Naive thymus-derived CD8-positive, alpha-beta T cell (primary cell): Measurements from ENCODE around the gene SYT13. TPM values are rescaled to one million over a fixed set of nuclear protein-coding genes. Genes with fewer than 3 reads are reported as not detected.
A peak's percentile ranks its signal among the peaks of the same experiment; 100 is the strongest.

Experiments
- ATAC-seq, 2 donors: fragments of 150-1000 bp; cut with Tn5 transposase in 1 of 2; sonication (Bioruptor Pico), chemical (Tn5 transposase) in 1 of 2; 1 replicate in 1 of 2; 2 replicates in 1 of 2; pipeline ENCODE4 v1.10.0; 2021; ENCODE audit warnings: mild to moderate bottlenecking in 2 of 2, moderate library complexity in 2 of 2
- POLR2A ChIA-PET: fragments of 350-600 bp; sonication (Branson Sonifier 250); formaldehyde crosslinking; loops from one replicate; lab custom pipeline; 2021; ENCODE audit warnings: antibody characterized with exemption; lab: Charles Lee
- DNase-seq, 10 donors: peaks; one replicate each; pipeline versions ENCODE4 v3.0.0 to v3.0.0-alpha.2; 2020 to 2022
- H3K27ac Mint-ChIP-seq, 10 donors: one replicate each; pipeline ENCODE4 v1.8.0; 2020 to 2022; ENCODE audit warnings: mild to moderate bottlenecking in 10 of 10, mixed read lengths in 10 of 10, moderate library complexity in 4 of 10, inconsistent platforms in 1 of 10
- H3K27me3 Mint-ChIP-seq, 5 donors: one replicate each; pipeline ENCODE4 v1.8.0; 2021 to 2022; ENCODE audit warnings: mixed read lengths in 5 of 5
- H3K36me3 Mint-ChIP-seq, 3 donors: one replicate each; pipeline ENCODE4 v1.8.0; 2020 to 2022; ENCODE audit warnings: mixed read lengths in 3 of 3, mild to moderate bottlenecking in 2 of 3, inconsistent platforms in 1 of 3
- H3K4me1 Mint-ChIP-seq, 4 donors: one replicate each; pipeline ENCODE4 v1.8.0; 2021 to 2022; ENCODE audit warnings: mixed read lengths in 4 of 4
- H3K4me3 Mint-ChIP-seq, 10 donors: one replicate each; pipeline ENCODE4 v1.8.0; 2020 to 2022; ENCODE audit warnings: mild to moderate bottlenecking in 10 of 10, mixed read lengths in 10 of 10, moderate library complexity in 6 of 10, inconsistent platforms in 1 of 10
- H3K9me3 Mint-ChIP-seq, 9 donors: one replicate each; pipeline ENCODE4 v1.8.0; 2020 to 2022; ENCODE audit warnings: mixed read lengths in 9 of 9, mild to moderate bottlenecking in 3 of 9, inconsistent platforms in 1 of 9, moderate library complexity in 1 of 9
- polyA plus RNA-seq, 3 donors: library from polyadenylated mRNA; unstranded; fragments of 300-500 nt; fragmentation: Illumina TruSeq; gene quantifications; one replicate each; pipeline ENCODE4 v1.2.3, GENCODE V29; 2021
- total RNA-seq, 8 experiments: library from RNA in 2 of 8; stranded (reverse) in 2 of 8; gene quantifications; one replicate each; pipeline ENCODE4 v1.2.3 and lab custom pipeline; 2021 to 2026

SYT13 gene
- total and polyA plus RNA-seq, 5 experiments from 2014 or later, result not detected

DNA sequence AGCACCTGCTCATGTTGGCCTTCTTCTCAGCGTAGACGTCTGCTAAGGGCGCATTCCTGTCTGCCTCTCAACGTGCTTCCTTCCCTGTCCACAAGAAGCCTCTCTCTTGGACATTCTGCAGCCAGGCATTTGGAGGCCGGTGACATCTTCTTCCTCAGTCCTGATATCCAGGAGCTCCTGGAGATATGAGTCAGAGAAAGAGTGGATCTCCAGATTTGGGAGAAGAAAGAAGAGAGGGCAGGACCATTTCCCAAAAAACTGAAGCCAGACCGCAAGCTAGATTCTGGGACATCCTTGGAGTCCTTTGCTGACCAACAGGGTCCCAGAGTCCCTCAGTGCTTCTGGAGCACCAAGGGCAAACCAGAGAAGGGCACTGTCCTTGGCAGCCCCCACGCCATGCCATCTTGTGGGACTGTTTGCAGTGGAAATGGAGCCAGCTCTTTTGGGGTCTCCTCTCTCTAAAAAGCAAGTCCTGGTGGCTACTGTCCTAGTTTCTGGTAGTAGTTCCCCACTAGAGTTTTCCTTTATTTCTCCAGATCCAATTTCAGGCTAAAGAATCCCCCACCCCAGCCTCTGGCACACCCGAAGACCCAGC is 36.1 kb upstream of the SYT13 start:
- Mint-ChIP-seq H3K4me3 (no peak overlapping the region), H3K27ac (peak overlapping the region in 1 of 10 donors; percentile 16), H3K9me3 (peaks cover 0 to 6% (median 0%) of the 10 kb centered on the region in 9 donors), H3K4me1 (no peaks in the 10 kb centered on the region), H3K27me3 (peaks cover 14 to 42% (median 36%) of the 10 kb centered on the region in 5 donors), H3K36me3 (peaks cover 0 to 4% (median 0%) of the 10 kb centered on the region in 3 donors)
- POLR2A ChIA-PET, result no interaction called here
- DNase-seq, result no peak
- no peak for ATAC-seq

DNA sequence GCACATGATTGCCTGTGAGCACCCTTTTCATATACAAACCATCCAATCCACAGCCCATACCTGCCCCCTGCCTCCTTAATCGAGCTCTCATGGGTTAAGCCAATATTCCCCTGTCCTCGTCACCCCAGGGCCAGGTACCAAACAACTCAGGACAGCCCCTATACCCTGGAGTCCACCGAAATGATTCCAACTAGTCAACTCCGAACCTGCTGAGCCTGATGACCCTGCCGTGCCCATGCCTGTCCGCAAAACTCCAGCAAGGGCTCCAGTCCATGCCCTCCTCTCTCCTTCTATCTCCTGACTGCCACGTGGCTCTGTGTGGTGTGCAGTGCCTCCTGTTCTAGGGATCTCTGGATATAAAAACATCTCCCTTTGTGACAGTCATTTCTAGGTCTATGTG is 35.5 kb upstream of the SYT13 start:
- peaks cover 0 to 1% (median 0%) of the 10 kb centered on the region in 9 donors for H3K9me3 Mint-ChIP-seq
- peaks cover 14 to 46% (median 32%) of the 10 kb centered on the region in 5 donors for H3K27me3 Mint-ChIP-seq
- H3K36me3 Mint-ChIP-seq, result peaks cover 0 to 1% (median 0%) of the 10 kb centered on the region in 3 donors
- H3K4me1 Mint-ChIP-seq, result no peaks in the 10 kb centered on the region
- ATAC-seq (no peak), DNase-seq (no peak)
- POLR2A ChIA-PET, result no interaction called here
- no peak overlapping the region for H3K4me3 Mint-ChIP-seq
- H3K27ac Mint-ChIP-seq, result peak overlapping the region in 1 of 10 donors; percentile 16

DNA sequence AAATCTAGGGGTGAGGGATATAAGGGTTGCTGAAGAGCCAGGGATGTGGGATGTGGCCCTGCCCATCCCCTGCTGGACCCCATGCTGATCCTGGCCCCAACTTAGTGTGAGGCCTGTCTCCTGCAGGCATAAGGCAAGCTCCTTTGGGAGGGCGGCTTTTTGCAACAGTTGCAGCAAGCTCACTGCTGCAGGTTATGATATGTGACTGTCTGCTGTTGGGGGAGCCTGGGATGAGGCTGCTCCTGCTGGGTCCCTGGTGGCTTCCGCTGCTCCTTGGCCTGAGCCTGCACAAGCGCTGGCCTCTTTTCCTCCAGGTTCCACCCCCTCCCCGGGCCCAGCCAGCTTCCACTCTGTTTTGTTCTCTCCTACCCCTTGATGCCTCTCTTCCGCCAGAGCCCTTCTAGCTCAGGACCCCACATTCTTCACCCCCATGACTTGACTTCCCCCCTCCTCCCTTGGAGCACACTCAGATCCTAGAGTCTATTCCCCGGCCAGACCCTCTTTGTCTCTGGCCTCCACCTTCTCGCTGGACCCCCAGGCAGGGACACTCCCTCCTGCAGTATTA is 35.0 kb upstream of the SYT13 start:
- Mint-ChIP-seq H3K9me3 (no peaks in the 10 kb centered on the region), H3K4me1 (no peaks in the 10 kb centered on the region), H3K27me3 (peaks cover 17 to 49% (median 33%) of the 10 kb centered on the region in 5 donors), H3K4me3 (no peak overlapping the region), H3K36me3 (no peaks in the 10 kb centered on the region), H3K27ac (no peak overlapping the region)
- POLR2A ChIA-PET, result no interaction called here
- ATAC-seq, result no peak
- DNase-seq, result no peak

DNA sequence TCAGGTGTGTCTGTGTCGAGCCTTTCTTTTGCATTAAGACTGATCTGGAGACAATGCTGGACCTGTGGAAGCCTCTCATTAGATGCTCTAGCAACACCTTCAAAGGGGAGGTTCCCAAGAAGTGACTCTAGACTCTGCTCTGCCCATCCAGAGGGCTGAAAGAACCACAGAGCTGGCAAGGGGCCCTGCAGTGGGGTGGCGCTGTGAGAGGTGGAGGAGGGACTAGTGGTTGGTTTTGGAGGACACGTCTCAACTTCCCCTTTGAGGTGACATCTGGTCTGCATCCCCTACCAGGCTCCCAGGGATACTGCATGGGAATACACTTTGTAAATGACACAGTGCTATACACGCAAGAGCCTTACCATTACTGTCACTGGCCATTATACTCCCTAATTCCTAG is 34.2 kb upstream of the SYT13 start:
- DNase-seq (no peak), ATAC-seq (no peak)
- Mint-ChIP-seq H3K4me3 (no peak overlapping the region), H3K27me3 (peaks cover 17 to 49% (median 33%) of the 10 kb centered on the region in 5 donors), H3K36me3 (no peaks in the 10 kb centered on the region), H3K9me3 (no peaks in the 10 kb centered on the region), H3K27ac (no peak overlapping the region), H3K4me1 (no peaks in the 10 kb centered on the region)
- POLR2A ChIA-PET, result no interaction called here

DNA sequence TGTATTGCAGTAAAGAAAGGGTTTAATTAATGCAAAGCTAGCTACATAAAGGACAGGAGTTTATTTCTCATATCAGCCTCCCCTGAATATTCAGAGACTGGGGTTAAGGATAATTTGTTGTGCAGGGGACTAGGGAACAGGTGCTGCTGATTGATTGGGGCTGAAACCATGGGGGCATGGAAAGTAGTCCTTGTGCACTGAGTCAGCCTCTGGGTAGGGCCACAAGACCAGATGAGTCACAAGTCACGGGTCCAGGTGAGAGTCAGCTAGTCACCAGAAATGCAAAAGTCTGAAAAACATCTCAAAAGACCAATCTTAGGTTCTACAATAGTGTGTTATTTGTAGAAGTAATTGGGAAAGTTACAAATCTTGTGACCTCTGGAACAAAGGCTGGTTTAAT is 32.9 kb upstream of the SYT13 start:
- no peaks in the 10 kb centered on the region for H3K9me3 Mint-ChIP-seq
- no peak overlapping the region for H3K4me3 Mint-ChIP-seq
- no peaks in the 10 kb centered on the region for H3K4me1 Mint-ChIP-seq
- H3K27ac Mint-ChIP-seq, result no peak overlapping the region
- POLR2A ChIA-PET, result no interaction called here
- peaks cover 15 to 52% (median 39%) of the 10 kb centered on the region in 5 donors for H3K27me3 Mint-ChIP-seq
- ATAC-seq, result no peak
- no peaks in the 10 kb centered on the region for H3K36me3 Mint-ChIP-seq
- DNase-seq, result no peak

DNA sequence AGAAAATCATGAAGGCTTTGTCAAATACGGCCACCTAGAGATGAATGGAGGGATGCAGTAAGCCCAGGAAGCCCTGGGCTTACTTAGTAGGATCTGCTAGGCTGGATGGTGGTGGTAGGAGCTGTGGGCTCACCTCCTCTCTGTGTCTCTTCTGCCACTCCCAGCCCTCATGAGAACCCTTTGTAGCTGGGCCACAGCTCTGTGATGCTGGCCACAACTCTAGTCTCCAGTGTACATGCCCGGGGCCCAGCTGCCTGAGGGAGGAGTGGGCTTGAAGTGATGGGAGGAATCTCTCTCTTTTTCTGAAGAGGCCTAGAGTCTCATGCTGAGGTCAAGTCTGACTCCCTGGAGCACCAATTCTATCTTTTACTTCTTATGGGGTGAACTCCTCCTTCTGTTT is 32.4 kb upstream of the SYT13 start:
- no peak for ATAC-seq

DNA sequence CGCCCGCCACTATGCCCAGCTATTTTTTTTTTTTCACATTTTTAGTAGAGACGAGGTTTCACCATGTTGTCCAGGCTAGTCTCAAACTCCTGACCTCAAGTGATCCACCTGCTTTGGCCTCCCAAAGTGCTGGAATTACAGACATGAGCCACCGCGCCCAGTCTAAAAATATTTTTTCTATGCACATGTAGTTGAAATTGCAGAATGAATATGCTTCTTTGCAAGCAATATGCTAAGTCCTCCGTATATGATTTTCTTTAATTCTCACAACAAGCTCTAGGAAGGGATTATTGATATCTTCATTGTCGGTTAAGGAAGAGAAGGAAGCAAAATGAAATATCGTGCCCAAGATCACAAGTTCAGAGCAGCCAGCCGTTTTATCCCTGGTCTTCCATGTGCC is 30.1 kb upstream of the SYT13 start:
- ATAC-seq (no peak), DNase-seq (no peak)
- no peak overlapping the region for H3K4me3 Mint-ChIP-seq
- H3K27ac Mint-ChIP-seq, result no peak overlapping the region
- H3K27me3 Mint-ChIP-seq, result peaks cover 15 to 36% (median 32%) of the 10 kb centered on the region in 5 donors
- no peaks in the 10 kb centered on the region for H3K36me3 Mint-ChIP-seq
- POLR2A ChIA-PET, result no interaction called here
- no peaks in the 10 kb centered on the region for H3K4me1 Mint-ChIP-seq
- H3K9me3 Mint-ChIP-seq, result no peaks in the 10 kb centered on the region

More for the DNA sequence above, 32.4 kb upstream of the SYT13 start:
- Mint-ChIP-seq H3K4me3 (no peak overlapping the region), H3K27me3 (peaks cover 15 to 51% (median 39%) of the 10 kb centered on the region in 5 donors), H3K4me1 (no peaks in the 10 kb centered on the region), H3K9me3 (no peaks in the 10 kb centered on the region), H3K27ac (no peak overlapping the region), H3K36me3 (no peaks in the 10 kb centered on the region)
- POLR2A ChIA-PET, result no interaction called here
- no peak for DNase-seq

DNA sequence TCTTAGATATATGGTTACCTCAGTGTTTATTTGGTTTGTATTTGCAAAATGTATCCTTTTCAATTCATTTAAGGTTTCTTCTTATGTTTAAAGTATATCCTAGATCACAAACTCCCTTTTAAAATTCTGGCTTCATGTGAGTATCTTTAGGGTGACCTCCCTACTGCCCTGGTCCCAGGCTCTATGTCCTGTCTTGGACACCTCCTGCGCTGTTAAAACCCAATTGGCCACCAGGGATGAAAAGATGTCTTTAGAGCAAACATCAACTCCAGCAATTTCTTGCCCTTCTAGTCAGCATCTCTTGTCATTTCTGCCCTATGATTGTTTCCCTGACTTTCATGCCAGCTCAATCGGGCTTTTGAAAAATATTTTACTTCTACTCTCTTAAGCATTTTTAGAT is 28.8 kb upstream of the SYT13 start:
- Mint-ChIP-seq H3K4me3 (no peak overlapping the region), H3K4me1 (peaks cover 0 to 2% (median 0%) of the 10 kb centered on the region in 4 donors), H3K27ac (no peak overlapping the region), H3K9me3 (no peaks in the 10 kb centered on the region), H3K27me3 (peaks cover 14 to 44% (median 28%) of the 10 kb centered on the region in 5 donors), H3K36me3 (peaks cover 0 to 3% (median 0%) of the 10 kb centered on the region in 3 donors)
- POLR2A ChIA-PET, result no interaction called here
- ATAC-seq (no peak), DNase-seq (no peak)

DNA sequence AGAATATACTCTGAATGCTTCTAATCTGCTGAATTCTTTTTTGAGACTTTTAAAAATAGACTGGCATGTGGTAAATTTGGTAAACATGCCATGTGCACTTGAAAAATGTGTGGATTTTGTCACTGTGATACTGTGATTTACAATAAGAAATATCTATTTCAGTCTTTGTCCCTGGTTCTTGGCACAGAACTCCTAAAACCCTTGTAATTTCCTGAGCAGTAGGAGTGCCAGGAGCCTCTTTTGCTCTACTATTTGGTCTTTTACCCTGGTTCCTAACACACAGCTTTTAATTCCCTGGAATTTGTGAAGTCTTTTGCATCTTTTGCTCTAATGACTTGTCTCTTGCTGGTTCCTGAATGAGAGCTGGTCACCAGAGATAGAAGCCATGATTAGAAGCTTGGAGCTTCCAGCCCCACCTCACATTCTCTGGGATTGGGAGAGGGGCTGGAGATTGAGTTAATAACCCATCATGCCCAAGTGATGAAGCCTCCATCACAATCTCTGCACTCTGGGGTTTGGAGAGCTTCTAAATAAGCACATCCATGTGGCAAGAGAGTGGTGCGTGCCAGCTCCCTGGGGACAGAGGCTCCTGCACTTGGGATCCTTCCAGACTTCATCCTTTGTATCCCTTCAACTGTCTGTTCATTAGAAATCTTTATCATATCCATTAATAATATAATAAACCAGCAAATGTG is 27.2 kb upstream of the SYT13 start:
- Mint-ChIP-seq H3K27me3 (peaks cover 10 to 44% (median 19%) of the 10 kb centered on the region in 5 donors), H3K27ac (no peak overlapping the region), H3K9me3 (no peaks in the 10 kb centered on the region), H3K4me3 (no peak overlapping the region), H3K36me3 (peaks cover 0 to 3% (median 0%) of the 10 kb centered on the region in 3 donors), H3K4me1 (peaks cover 0 to 2% (median 0%) of the 10 kb centered on the region in 4 donors)
- no peak for ATAC-seq
- POLR2A ChIA-PET, result no interaction called here
- DNase-seq, result no peak

DNA sequence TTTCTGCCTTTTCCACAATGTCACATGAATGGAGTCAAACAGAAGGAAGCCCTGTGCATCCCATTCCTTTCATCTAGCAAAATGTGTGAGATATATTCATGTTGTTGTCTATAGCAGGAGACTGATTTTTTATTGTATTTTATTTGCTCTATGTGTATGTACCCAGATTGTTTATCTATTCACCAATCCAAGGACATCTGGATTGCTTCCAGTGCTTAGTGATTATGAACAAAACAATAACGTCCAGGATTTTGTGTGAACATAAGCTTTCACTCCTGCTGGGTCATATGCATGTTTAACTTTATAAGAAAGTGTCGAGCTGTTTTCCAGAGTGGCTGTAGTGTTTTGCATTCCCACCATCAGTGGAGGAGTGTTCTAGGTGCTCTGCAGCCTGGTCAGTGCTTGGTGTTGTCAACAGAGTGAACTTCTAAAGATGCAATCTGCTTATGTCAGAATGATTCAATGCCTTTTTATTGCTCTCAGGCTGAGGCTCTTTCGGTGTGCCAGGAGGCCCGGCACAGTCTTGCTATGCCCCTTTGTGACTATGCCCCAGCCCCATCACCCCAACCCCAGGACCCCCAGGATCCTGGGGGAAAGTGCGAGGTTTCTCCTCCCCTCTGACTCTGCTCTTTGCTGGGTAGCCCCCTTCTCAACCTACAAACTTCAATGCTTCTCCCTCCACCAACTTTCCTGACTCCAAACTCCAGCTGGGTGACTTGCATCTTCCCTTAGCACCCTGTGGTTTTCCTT is 19.9 kb upstream of the SYT13 start:
- Mint-ChIP-seq H3K9me3 (no peaks in the 10 kb centered on the region), H3K4me3 (no peak overlapping the region), H3K36me3 (peaks cover 0 to 3% (median 0%) of the 10 kb centered on the region in 3 donors), H3K27me3 (peaks cover 0 to 11% (median 4%) of the 10 kb centered on the region in 5 donors), H3K4me1 (peaks cover 0 to 5% (median under 1%) of the 10 kb centered on the region in 4 donors), H3K27ac (no peak overlapping the region)
- DNase-seq (no peak), ATAC-seq (no peak)
- POLR2A ChIA-PET, result no interaction called here

DNA sequence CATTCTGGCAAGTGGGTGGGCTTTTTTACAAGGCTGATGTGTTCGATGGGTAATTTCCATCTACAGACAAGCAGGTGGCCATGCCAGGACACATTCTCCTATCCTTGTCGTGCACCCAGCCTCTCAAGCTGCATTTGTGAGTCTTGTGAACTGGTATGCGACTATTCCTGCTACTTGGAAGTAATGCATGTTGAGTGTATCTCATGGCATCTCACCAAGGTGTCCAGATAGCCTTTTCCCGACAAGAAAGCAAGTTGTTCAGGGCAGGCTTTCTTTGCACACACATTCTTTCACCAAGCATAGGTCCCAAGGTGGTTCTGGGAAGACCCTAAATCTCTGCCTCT is 18.8 kb upstream of the SYT13 start:
- POLR2A ChIA-PET, result no interaction called here
- H3K36me3 Mint-ChIP-seq, result no peaks in the 10 kb centered on the region
- DNase-seq, result no peak
- peaks cover 0 to 8% (median 2%) of the 10 kb centered on the region in 5 donors for H3K27me3 Mint-ChIP-seq
- no peak overlapping the region for H3K4me3 Mint-ChIP-seq
- H3K9me3 Mint-ChIP-seq, result no peaks in the 10 kb centered on the region
- ATAC-seq, result no peak
- no peak overlapping the region for H3K27ac Mint-ChIP-seq
- peaks cover 0 to 5% (median 0%) of the 10 kb centered on the region in 4 donors for H3K4me1 Mint-ChIP-seq

DNA sequence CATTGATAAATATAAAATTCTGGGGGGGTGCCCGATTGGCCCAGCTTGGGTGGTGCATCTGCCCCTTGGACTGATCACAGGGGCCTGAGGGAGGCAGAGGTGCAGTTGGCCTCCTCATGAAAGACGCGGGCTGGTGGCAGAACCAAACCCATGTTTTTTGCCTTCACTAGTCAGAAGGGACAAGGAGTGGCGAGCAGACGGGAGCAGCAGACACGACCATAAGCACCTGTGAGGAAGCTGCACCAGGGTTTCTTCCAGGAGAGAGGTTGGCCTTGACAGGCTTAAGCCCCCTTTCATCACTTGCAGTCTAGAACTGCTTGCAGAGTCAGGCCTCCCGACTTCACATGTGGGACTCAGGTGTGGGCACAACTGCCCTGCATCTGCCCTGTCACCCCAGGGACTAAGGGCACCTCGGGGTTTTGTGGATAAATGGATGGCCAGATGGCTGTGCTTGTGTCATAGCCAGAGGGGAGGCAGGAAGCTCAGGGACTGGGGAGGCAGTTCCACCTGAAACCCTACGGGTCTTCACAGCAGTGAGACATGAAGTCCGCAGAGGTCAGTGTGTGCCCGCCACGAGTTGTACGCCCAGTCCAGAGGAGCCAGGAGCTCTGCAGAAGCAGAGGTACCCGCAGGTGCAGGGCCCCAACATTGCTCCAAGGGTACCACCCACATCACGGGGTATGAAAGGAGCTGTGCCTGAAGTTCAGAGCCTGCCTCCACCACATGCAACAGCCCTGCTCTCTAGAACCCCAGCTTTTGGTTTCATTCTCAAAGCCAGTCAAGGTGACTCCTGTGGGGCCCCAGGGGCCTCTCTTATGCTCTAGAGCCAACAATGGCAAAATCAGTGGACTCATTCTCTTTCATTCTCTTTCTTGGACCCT is 18.2 kb upstream of the SYT13 start:
- H3K4me1 Mint-ChIP-seq, result peaks cover 0 to 5% (median 0%) of the 10 kb centered on the region in 4 donors
- no peaks in the 10 kb centered on the region for H3K9me3 Mint-ChIP-seq
- DNase-seq, result no peak
- no peak for ATAC-seq
- peaks cover 0 to 12% (median 2%) of the 10 kb centered on the region in 5 donors for H3K27me3 Mint-ChIP-seq
- no peak overlapping the region for H3K27ac Mint-ChIP-seq
- no peak overlapping the region for H3K4me3 Mint-ChIP-seq
- POLR2A ChIA-PET, result no interaction called here
- no peaks in the 10 kb centered on the region for H3K36me3 Mint-ChIP-seq
